ENCODE measurements around the gene MAPK10. TPM values are rescaled to one million over a fixed set of nuclear protein-coding genes. Genes with fewer than 3 reads are reported as not detected.

MAPK10 gene
- total RNA-seq, 4 donors from 2014 or later, result 8.3 to 40.9 (median 23.3) TPM

- no peak for ATAC-seq
- Histone ChIP-seq H3K27me3 (no peaks in the 10 kb centered on the region), H3K4me1 (no peaks in the 10 kb centered on the region), H3K9me3 (no peaks in the 10 kb centered on the region), H3K27ac (no peak overlapping the region), H3K36me3 (peaks cover 0 to 10% of the 10 kb centered on the region in 2 donors), H3K4me3 (no peak overlapping the region)
- no peak for TF ChIP-seq EP300 (IDR thresholded peaks at IDR 0.05)
- no peak for TF ChIP-seq CTCF (IDR thresholded peaks at IDR 0.05)
- no peak for TF ChIP-seq POLR2AphosphoS5 (IDR thresholded peaks at IDR 0.05)
- no peak for TF ChIP-seq POLR2A (IDR thresholded peaks at IDR 0.05)
- 90 to 100% methylated on average over 2 to 5 of the region's 5 CpGs for WGBS, 2 donors (ENCODE audit: low coverage in 1 of 2)
Observed at GRCh38 chr4:86014599-86014998, 345.3 kb downstream of the MAPK10 start.

GRCh38 chr4:86013621-86014020, 346.2 kb downstream of the MAPK10 start:
- TF ChIP-seq EP300 (IDR thresholded peaks at IDR 0.05) (no peak), POLR2A (IDR thresholded peaks at IDR 0.05) (no peak), CTCF (IDR thresholded peaks at IDR 0.05) (no peak), POLR2AphosphoS5 (IDR thresholded peaks at IDR 0.05) (no peak)
- H3K4me1 ChIP-seq, result no peaks in the 10 kb centered on the region
- 41 to 68% methylated on average over 4 of the region's 4 CpGs for WGBS, 2 donors (ENCODE audit: low coverage in 1 of 2)
- peaks cover 0 to 10% of the 10 kb centered on the region in 2 donors for H3K36me3 ChIP-seq
- H3K4me3 ChIP-seq, result no peak overlapping the region
- no peak for ATAC-seq
- H3K27ac ChIP-seq, result no peak overlapping the region
- no peaks in the 10 kb centered on the region for H3K27me3 ChIP-seq
- H3K9me3 ChIP-seq, result no peaks in the 10 kb centered on the region

- H3K9me3 ChIP-seq, result no peaks in the 10 kb centered on the region
- TF ChIP-seq POLR2A (IDR thresholded peaks at IDR 0.05) (no peak), CTCF (IDR thresholded peaks at IDR 0.05) (no peak), POLR2AphosphoS5 (IDR thresholded peaks at IDR 0.05) (peak; percentile 17)
- no peaks in the 10 kb centered on the region for H3K27me3 ChIP-seq
- H3K36me3 ChIP-seq, result no peaks in the 10 kb centered on the region
- ATAC-seq, result peak; percentile 71
- no peak overlapping the region for H3K27ac ChIP-seq
- 44 to 46% methylated on average over 1 of the region's 1 CpG for WGBS, 2 donors (ENCODE audit: low coverage in 1 of 2)
- no peaks in the 10 kb centered on the region for H3K4me1 ChIP-seq
- no peak overlapping the region for H3K4me3 ChIP-seq
Observed at GRCh38 chr4:86011117-86011516, 348.7 kb downstream of the MAPK10 start.

- no peaks in the 10 kb centered on the region for H3K36me3 ChIP-seq
- no peaks in the 10 kb centered on the region for H3K27me3 ChIP-seq
- WGBS, 2 donors (ENCODE audit: low coverage in 1 of 2), result 90 to 95% methylated on average over 5 to 6 of the region's 6 CpGs
- H3K4me1 ChIP-seq, result no peaks in the 10 kb centered on the region
- no peaks in the 10 kb centered on the region for H3K9me3 ChIP-seq
- ATAC-seq, result no peak
- no peak for TF ChIP-seq POLR2AphosphoS5 (IDR thresholded peaks at IDR 0.05)
- no peak for TF ChIP-seq CTCF (IDR thresholded peaks at IDR 0.05)
- no peak for TF ChIP-seq EP300 (IDR thresholded peaks at IDR 0.05)
- no peak for TF ChIP-seq POLR2A (IDR thresholded peaks at IDR 0.05)
- H3K4me3 ChIP-seq, result no peak overlapping the region
- H3K27ac ChIP-seq, result no peak overlapping the region
Observed at GRCh38 chr4:86007042-86007441, 352.8 kb downstream of the MAPK10 start.

- Histone ChIP-seq H3K4me1 (no peaks in the 10 kb centered on the region), H3K27me3 (no peaks in the 10 kb centered on the region), H3K27ac (no peak overlapping the region), H3K9me3 (no peaks in the 10 kb centered on the region), H3K36me3 (no peaks in the 10 kb centered on the region), H3K4me3 (no peak overlapping the region)
- no peak for ATAC-seq
- no peak for TF ChIP-seq CTCF (IDR thresholded peaks at IDR 0.05)
- no peak for TF ChIP-seq POLR2AphosphoS5 (IDR thresholded peaks at IDR 0.05)
- TF ChIP-seq POLR2A (IDR thresholded peaks at IDR 0.05), result no peak
- no peak for TF ChIP-seq EP300 (IDR thresholded peaks at IDR 0.05)
Observed at GRCh38 chr4:86006057-86006456, 353.8 kb downstream of the MAPK10 start.
